Uterus (tissue), 2 donors: ENCODE measurements around the gene MUC5B.

ENCODE experiments used
- CTCF ChIP-seq, 4 experiments: fragments of 200-600 bp in 2 of 4; fragments of 450-650 bp in 2 of 4; sonication (generic) in 2 of 4; IDR thresholded peaks; one replicate each; pipeline ENCODE4 v1.5.1; 2016 to 2019; ENCODE audit warnings: antibody characterized with exemption in 4 of 4, mild to moderate bottlenecking in 2 of 4, moderate library complexity in 1 of 4
- POLR2A ChIP-seq, 2 donors: fragments of 450-650 bp; IDR thresholded peaks; one replicate each; pipeline ENCODE4 v1.6.1; 2016; ENCODE audit warnings: antibody characterized with exemption in 2 of 2, mild to moderate bottlenecking in 1 of 2, moderate library complexity in 1 of 2

- TF ChIP-seq CTCF (IDR thresholded peaks at IDR 0.05), result no peak
- no peak for TF ChIP-seq POLR2A (IDR thresholded peaks at IDR 0.05)
These were observed 65.1 kb downstream of the MUC5B start for GRCh38 chr11:1287928-1288327.
